Stimulated activated CD4-positive, alpha-beta T cell treated with anti-CD3 and anti-CD28 coated beads, Interleukin-15, amount 100 ng/mL, for 24 hours (primary cell): ENCODE data around the gene ELMO3.
A peak's percentile ranks its signal among the peaks of the same experiment; 100 is the strongest.

Experiments
- DNase-seq: peaks from one replicate; pipeline ENCODE4 v3.0.0-alpha.2; 2020

Gene ELMO3, protein sequence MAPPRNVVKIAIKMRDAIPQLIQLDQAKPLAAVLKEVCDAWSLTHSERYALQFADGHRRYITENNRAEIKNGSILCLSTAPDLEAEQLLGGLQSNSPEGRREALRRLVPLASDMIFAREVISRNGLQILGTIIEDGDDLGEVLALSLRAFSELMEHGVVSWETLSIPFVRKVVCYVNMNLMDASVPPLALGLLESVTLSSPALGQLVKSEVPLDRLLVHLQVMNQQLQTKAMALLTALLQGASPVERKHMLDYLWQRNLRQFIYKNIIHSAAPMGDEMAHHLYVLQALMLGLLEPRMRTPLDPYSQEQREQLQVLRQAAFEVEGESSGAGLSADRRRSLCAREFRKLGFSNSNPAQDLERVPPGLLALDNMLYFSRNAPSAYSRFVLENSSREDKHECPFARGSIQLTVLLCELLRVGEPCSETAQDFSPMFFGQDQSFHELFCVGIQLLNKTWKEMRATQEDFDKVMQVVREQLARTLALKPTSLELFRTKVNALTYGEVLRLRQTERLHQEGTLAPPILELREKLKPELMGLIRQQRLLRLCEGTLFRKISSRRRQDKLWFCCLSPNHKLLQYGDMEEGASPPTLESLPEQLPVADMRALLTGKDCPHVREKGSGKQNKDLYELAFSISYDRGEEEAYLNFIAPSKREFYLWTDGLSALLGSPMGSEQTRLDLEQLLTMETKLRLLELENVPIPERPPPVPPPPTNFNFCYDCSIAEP

DNA sequence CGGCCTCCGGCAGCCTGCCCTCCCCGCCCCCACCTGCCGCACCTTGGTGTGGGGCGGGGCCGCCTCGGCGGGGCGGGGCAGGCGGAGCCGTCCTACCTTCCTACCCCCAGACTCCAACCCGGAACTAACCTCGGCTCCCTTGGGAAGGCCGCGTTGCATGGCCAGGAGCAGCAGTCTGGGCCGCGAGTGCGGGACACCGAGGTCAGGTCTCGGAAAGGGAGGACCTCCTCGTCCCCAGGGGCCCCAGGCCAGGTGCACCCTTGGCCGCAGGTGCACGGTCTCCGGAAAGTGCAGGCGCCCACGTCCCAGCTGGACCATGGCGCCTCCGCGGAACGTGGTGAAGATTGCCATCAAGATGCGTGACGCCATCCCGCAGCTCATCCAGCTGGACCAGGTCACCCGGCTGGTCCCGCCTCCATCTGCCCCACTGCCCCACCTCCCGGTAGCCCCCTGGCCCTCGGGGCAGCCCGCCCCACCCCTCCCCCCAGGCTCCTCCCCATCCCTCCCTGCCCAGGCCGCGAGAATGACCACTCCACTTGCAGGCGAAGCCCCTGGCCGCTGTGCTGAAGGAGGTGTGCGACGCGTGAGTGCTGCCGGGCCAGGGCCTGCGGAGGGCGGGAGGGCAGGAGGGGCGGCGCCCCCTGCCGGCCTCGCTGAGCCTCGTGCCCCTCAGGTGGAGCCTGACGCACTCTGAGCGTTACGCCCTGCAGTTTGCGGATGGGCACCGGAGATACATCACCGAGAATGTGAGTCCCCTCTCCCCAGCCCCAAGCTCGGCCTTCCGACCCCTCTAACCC is at the start of gene ELMO3:
Gene ELMO3, plus strand, starts transcription at position 121 of the 797 bp plus-strand sequence. Its CDS starts 196 bp downstream, at position 317.
- no peak for DNase-seq

DNA sequence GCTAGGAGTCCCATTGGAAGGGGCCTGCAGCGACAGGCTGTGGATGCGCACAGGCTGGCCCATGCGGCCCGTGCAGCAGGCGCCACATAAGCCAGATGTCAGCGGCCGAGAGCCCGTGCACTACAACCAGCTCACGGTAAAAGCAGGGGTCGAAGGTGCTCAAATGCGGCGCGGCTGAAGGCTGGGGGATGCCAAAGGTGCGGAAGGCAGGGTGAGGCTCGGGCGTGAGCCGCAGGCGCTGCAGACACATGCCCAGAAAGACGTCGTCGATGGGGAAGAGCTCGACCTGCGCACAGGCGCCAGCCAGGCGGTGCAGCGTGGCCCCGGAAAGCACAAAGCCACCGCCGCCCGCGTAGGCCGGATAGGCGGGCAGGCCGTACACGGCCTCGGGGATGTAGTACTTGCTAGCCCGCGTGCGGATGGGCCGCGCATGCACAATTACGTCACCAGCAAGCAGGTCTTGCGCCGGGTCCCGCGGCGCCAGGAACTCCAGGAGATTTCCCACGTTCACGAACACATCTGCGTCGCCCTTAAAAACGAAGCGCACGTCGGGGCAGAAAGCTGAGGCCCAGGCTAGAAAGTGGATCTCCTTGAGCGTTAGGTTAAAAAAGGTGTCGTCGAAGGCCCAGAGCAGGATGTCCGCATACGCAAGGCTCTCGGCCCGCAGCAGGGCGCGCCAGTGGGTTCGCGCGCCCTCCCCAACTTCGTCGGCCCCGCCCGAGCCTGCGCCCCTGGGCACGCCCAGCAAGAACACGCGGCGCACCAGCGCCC is 49.5 kb upstream of the ELMO3 start:
- DNase-seq, result no peak

DNA sequence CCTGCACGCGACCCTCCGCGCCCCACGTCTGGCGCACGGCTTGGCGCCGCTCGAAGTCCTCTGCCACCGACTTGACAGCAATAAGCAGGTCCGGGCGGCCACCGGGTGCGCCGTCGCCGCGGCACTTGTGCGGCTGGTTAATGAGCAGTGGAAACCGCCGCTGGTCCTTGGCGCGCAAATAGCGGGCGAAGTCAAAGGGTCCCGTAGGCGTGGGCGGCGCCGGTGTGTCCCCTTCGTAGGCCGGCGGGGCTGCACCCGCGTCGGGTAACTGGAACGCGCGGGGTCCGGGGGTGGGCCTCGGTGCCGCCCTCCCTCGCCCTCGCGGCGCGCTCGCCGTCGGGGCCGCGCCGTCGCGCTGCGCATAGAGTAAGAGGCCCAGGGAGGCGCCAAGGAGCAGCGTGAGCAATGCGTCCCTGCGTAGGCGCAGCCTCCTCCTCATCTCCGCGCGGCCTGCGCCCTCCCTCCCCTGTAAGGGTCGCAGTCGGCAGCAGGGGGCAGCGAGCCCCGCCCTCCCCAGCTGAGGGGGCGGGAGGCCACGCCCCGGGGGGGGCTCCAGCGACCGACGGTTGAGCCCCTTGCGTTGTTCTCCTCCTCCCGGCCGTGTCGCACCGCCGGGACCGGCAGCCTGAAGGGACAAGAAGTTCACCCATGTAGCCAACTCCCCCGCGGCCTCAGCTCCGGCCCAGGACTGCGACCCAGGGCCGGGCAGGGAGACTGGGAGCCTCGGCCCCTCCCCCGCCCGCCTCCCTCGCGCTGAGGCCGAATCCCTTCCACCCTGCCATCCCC is 48.7 kb upstream of the ELMO3 start:
- peak; percentile 67 for DNase-seq

GRCh38 chr16:67150833-67151396 is 48.0 kb upstream of the ELMO3 start, which contains the start of gene B3GNT9:
B3GNT9 (minus strand) TSS chr16:67150998; CDS start chr16:67150485, 513 bp downstream.
- DNase-seq, result peak; percentile 69

DNA sequence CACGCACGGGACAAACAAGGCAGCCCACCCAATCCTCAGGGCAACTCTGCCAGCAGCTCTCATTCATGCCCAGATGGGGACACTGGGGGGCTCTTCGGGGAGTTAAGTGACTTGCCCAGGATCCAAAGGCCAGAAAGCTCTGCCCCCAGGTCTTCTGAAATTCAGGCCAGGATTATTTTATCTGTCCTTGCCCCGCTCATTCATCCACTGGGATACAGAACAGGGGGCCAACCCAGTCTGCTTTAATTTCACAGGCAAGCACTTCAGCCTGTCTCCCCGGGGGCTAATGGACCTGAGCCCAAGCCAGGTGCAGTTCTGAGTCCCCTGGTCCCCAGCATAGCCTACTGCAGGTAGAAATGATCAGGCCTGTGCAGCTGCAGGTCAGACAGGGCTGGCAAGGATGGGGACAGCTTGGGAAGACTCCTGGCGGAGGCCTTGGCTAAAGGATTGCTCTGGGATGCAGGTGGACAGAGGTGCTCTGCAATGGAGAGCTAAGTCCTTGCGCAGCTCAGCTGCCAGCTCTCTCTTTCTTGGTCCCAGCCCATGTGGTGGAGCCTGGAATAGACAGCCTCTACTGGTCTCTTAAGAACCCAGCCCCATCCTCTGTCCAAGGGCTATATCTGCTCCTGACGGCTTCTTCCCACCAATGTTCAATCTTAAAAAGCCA is 47.4 kb upstream of the ELMO3 start:
- DNase-seq, result no peak

GRCh38 chr16:67154578-67155294 is 44.2 kb upstream of the ELMO3 start:
- no peak for DNase-seq

DNA sequence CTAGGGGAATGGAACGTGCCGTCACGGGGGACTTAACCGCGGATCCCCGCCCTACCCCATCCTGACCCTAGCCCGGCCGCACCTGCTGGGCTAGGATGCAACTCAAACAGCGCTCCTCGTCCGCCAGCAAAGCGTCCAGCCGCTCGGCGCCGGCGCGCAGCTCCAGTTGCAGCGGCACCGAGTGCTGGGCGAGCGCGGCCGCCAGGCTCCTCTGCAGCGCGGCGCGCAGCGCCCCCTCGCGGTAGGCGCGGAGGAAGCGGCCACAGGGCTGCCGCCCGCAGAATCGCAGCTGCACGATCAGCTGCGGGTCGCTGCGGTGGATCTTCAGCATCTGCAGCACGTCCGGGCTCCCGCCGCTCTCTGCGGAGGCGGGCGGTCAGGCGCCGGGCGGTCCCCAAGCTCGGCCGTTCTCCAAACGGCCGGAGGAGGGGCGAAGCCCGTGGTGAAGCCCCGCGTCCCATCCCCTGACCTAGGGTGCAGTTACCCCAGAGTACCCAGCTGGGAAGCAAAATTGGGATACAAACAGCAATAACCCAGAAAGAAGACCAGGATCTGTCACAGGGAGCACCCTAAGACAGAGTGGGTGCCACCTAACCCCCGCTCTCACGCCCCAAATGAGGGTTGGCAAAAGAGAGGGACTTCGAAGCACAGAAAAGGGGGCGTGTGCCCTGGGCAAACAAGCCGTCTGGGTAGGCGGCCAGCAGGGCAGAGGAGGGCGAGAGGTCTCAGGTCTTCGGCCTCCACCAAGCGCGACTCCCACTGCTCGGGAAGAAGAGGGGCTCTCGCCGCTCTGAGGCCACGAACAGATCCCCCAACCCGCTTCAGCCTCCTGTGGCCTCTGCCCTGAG is 43.4 kb upstream of the ELMO3 start:
- peak; percentile 85 for DNase-seq

DNA sequence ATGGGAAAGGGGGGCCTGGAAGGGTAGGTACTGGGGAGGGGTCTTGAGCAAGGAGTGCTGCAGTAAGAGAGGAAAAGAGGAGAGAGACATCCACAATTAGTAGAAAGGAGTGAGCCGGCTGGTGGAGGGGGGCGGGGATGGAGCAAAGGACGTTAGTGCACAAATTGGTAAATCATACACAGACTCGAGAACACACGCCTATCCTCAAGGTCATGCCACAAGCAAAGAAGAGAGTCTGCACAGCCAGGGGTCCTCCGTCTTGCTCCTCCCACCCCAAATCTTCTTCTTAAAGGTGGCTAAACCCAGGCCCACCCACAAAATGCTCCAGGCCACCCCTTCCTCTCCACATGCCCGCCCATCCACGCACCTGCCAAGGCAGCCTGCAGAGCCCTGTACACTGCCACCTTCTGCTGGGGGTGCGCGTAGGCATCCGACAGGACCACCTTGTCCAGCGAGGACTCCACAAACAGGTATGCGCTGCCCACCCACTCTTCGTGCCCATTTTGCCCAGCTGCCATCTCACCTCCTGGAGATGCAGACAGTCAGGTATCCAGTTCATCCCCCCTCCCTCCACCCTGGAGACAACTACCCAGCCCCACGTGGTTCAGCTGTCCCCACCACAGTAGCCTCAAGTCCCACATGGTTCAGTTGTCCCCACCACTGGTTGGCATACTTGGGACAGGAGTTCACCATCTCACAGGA is 42.6 kb upstream of the ELMO3 start:
- no peak for DNase-seq

GRCh38 chr16:67157106-67157748 is 41.7 kb upstream of the ELMO3 start:
- DNase-seq, result no peak

DNA sequence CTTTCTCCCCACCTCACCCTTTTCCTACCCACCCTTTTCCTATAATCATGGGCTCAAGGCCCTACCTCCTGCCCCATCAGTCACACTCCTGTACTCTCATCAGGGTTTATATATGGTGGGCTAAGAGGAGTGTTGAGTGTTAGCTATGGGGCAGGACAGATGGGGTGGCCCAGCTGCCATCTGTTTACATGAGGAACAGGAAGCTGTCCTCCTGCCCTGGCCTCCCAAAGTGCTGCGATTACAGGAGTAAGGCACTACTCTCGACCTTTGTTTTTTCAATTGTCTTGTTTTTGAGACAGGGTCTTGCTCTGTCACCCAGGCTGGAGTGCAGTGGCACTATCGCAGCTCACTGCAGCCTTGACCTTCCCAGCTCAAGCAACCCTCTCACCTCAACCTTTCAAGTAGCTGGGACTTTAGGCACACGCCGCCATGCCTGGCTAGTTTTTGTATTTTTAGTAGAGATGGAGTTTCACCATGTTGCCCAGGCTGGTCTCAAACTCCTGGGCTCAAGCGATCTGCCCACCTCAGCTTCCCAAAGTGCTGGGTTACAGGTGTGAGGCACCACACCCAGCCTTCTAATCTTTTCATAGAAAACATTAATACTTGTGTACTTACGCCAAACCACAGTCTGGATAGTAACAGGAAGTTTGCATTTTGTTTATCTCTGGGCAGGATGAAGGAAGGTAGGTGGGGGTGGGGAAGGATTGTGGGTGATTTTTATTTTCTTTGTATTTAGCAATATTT is 40.9 kb upstream of the ELMO3 start:
- DNase-seq, result no peak

- DNase-seq, result peak; percentile 88
These were observed 40.0 kb upstream of the ELMO3 start for GRCh38 chr16:67158637-67159600.

DNA sequence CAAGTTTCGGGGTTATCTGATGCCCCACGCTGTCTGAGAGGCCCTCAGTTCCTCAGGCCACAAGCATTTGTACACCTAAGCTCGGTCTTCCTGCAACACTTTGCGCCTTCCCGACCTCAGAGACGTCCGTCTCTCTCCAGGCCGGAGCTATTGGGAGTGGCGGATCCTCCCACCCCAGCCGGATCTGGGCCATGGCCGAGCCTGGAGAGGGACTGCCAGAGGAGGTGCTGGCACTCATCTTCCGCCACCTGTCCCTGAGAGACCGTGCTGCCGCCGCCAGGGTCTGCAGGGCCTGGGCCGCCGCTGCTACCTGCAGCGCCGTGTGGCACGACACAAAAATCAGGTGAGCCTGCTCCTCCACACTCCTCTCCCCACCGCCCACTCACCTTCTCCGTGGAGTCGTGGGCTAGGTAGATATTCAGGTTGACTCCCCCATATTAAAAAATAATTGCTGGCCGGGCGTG is 37.3 kb upstream of the ELMO3 start:
- no peak for DNase-seq

- no peak for DNase-seq
These were observed 36.3 kb upstream of the ELMO3 start for GRCh38 chr16:67162506-67163163.

DNA sequence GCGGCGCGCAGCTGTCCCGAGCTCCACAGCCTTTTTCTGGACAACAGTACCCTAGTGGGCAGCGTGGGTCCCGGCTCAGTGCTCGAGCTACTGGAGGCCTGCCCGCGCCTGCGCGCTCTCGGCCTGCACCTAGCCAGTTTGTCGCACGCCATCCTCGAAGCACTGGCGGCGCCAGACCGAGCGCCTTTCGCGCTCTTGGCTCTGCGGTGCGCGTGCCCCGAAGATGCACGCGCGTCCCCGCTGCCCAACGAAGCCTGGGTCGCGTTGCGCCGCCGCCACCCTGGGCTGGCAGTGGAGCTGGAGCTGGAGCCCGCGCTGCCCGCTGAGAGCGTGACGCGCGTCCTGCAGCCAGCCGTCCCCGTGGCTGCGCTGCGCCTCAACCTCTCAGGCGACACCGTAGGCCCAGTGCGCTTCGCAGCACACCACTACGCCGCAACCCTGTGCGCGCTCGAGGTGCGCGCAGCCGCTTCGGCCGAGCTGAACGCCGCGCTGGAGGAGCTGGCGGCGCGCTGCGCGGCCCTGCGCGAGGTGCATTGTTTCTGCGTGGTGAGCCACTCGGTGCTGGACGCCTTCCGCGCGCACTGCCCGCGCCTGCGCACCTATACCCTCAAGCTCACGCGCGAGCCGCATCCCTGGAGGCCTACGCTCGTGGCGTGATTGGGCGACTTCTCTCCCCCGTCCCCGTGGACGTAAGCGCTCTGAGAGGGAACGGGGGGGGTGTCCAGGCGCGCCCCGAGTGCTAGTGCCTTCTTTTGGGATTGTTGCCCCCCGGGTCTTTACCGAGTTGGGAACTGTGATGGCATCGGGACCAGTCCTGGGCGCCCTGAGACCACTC is 35.5 kb upstream of the ELMO3 start:
- DNase-seq, result peak; percentile 70
